ENCODE results near the gene HAUS1.

DNA sequence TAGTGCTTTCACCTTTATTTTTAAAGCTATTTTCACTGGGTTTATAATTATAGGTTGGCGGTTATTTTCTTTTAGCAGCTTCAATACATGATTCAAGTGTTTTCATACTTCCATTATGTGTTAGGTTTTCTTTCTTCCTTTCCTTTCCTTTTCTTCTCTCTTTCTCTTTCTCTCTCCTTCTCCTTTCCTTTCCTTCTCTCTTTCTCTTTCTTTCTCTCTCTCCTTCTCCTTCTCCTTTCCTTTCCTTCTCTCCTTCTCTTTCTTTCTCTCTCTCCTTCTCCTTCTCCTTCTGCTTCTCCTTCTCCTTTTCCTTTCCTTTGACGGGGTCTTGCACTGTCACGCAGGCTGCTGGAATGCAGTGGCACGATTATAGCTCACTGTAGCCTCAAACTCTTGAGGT, 36.0 kb downstream of the HAUS1 start:
- TF ChIP-seq, protein P1, sequence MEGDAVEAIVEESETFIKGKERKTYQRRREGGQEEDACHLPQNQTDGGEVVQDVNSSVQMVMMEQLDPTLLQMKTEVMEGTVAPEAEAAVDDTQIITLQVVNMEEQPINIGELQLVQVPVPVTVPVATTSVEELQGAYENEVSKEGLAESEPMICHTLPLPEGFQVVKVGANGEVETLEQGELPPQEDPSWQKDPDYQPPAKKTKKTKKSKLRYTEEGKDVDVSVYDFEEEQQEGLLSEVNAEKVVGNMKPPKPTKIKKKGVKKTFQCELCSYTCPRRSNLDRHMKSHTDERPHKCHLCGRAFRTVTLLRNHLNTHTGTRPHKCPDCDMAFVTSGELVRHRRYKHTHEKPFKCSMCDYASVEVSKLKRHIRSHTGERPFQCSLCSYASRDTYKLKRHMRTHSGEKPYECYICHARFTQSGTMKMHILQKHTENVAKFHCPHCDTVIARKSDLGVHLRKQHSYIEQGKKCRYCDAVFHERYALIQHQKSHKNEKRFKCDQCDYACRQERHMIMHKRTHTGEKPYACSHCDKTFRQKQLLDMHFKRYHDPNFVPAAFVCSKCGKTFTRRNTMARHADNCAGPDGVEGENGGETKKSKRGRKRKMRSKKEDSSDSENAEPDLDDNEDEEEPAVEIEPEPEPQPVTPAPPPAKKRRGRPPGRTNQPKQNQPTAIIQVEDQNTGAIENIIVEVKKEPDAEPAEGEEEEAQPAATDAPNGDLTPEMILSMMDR (conservative IDR thresholded peaks at IDR 0.05; ENCODE audit: low read length) = no peak
- TF ChIP-seq EZH2phosphoT487 (IDR thresholded peaks at IDR 0.05; ENCODE audit: borderline replicate concordance) = no peak

All from Loucy (cell line).